Measurements from ENCODE around the gene FYTTD1.
"Not testable (repeated sequence)": the region's sequence is repeated elsewhere in the genome, so short reads cannot be mapped to it uniquely, and the experiment has no call there.

FYTTD1 gene

GRCh38 chr3:197749601-197750395 is at the start of gene FYTTD1:
Gene FYTTD1, plus strand, starts transcription at chr3:197749883. Its CDS starts 89 bp downstream, at chr3:197749972.
- peak; percentile 78 for DNase-seq

- DNase-seq = no peak
These were observed 49.6 kb upstream of the FYTTD1 start for GRCh38 chr3:197700095-197700494.

GRCh38 chr3:197701841-197702240 is 47.8 kb upstream of the FYTTD1 start:
- no peak for DNase-seq

- no peak for DNase-seq
These were observed 43.0 kb upstream of the FYTTD1 start for GRCh38 chr3:197706658-197707057.

GRCh38 chr3:197709135-197709534 is 40.5 kb upstream of the FYTTD1 start:
- DNase-seq = no peak

- DNase-seq = not testable (repeated sequence)
These were observed 38.7 kb upstream of the FYTTD1 start for GRCh38 chr3:197710965-197711364.

- no peak for DNase-seq
These were observed 37.5 kb upstream of the FYTTD1 start for GRCh38 chr3:197711973-197712707.

GRCh38 chr3:197713477-197713822 is 36.2 kb upstream of the FYTTD1 start:
- no peak for DNase-seq

- no peak for DNase-seq
These were observed 35.4 kb upstream of the FYTTD1 start for GRCh38 chr3:197714251-197714650.

GRCh38 chr3:197718891-197719290 is 30.8 kb upstream of the FYTTD1 start:
- no peak for DNase-seq

- no peak for DNase-seq
These were observed 29.0 kb upstream of the FYTTD1 start for GRCh38 chr3:197720694-197721093.

- DNase-seq = no peak
These were observed 26.9 kb upstream of the FYTTD1 start for GRCh38 chr3:197722734-197723133.

- DNase-seq = not testable (repeated sequence)
These were observed 21.8 kb upstream of the FYTTD1 start for GRCh38 chr3:197727878-197728277.

- no peak for DNase-seq
These were observed 21.2 kb upstream of the FYTTD1 start for GRCh38 chr3:197728487-197728886.

- DNase-seq = peak; percentile 20
These were observed 19.5 kb upstream of the FYTTD1 start for GRCh38 chr3:197730200-197730599.

GRCh38 chr3:197730770-197731169 is 18.9 kb upstream of the FYTTD1 start:
- not testable (repeated sequence) for DNase-seq

- not testable (repeated sequence) for DNase-seq
These were observed 18.2 kb upstream of the FYTTD1 start for GRCh38 chr3:197731483-197731882.

- DNase-seq = no peak
These were observed 16.6 kb upstream of the FYTTD1 start for GRCh38 chr3:197733042-197733441.

- no peak for DNase-seq
These were observed 14.9 kb upstream of the FYTTD1 start for GRCh38 chr3:197734667-197735318.

- DNase-seq = no peak
These were observed 13.6 kb upstream of the FYTTD1 start for GRCh38 chr3:197736010-197736490.

- DNase-seq = peak; percentile 97
These were observed 13.0 kb upstream of the FYTTD1 start, which contains the start of gene RUBCN for GRCh38 chr3:197736491-197737318. Gene RUBCN, minus strand, starts transcription at chr3:197736904. Its CDS starts 185 bp downstream, at chr3:197736719.

- DNase-seq = no peak
These were observed 12.4 kb upstream of the FYTTD1 start for GRCh38 chr3:197737319-197737649.
